ENCODE measurements around the gene VPS13D. TPM values are rescaled to one million over a fixed set of nuclear protein-coding genes. Genes with fewer than 3 reads are reported as not detected.
"Not testable (repeated sequence)": the region's sequence is repeated elsewhere in the genome, so short reads cannot be mapped to it uniquely, and the experiment has no call there.

Gene VPS13D
- total and polyA plus RNA-seq, 4 donors = 38.5 to 72.2 (median 46.0) TPM

GRCh38 chr1:12464045-12464461, 234.2 kb downstream of the VPS13D start:
- no peak for DNase-seq (ENCODE audit: low read depth in 4 of 6, low spot score in 6 of 6)
- no CpG with 5 or more reads among the region's 3 CpGs for WGBS (ENCODE audit: insufficient coverage)

DNA sequence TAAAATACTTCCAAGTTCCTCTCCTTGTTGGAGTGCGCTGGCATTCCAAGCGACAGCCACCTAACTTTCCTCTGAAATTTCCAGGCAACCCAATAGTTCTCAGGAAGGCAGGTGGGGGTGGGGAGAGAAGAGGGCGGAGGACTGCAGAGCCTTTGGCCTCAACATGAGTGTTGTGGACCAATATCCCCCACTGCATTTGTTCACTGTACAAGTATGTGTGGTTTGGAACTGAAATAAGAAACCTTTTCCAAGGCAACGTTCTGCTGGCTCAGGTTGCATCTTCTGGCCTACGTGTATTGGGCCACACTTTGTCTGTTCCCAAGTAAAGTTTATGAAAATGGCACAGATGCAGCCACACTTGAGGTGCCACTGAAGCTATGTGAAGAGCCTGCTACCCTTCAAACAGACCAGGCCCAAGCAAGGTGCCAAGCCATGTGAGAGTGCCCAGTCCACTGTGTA, 234.8 kb downstream of the VPS13D start:
- H3K27ac ChIP-seq (ENCODE audit: low read depth, low read length) = peak overlapping the region; percentile 64
- no peak overlapping the region for H3K4me3 ChIP-seq (ENCODE audit: low read depth, low read length)
- no peaks in the 10 kb centered on the region for H3K9me3 ChIP-seq (ENCODE audit: control insufficient read depth, insufficient read depth, low read length)
- 31% methylated on average over 2 of the region's 5 CpGs for WGBS (ENCODE audit: insufficient coverage)
- peak in 1 of 6 donors; percentile 56 for DNase-seq (ENCODE audit: low read depth in 4 of 6, low spot score in 6 of 6)
- peaks cover 13% of the 10 kb centered on the region for H3K4me1 ChIP-seq (ENCODE audit: control insufficient read depth, insufficient read depth, low read length)
- peaks cover 2% of the 10 kb centered on the region for H3K36me3 ChIP-seq (ENCODE audit: control insufficient read depth, insufficient read depth, low read length)
- H3K27me3 ChIP-seq (ENCODE audit: control insufficient read depth, insufficient read depth, low read length) = no peaks in the 10 kb centered on the region

More at GRCh38 chr1:12464045-12464461, 234.2 kb downstream of the VPS13D start:
- Histone ChIP-seq H3K36me3 (ENCODE audit: control insufficient read depth, insufficient read depth, low read length) (peaks cover 2% of the 10 kb centered on the region), H3K9me3 (ENCODE audit: control insufficient read depth, insufficient read depth, low read length) (no peaks in the 10 kb centered on the region), H3K4me1 (ENCODE audit: control insufficient read depth, insufficient read depth, low read length) (peaks cover 13% of the 10 kb centered on the region), H3K27ac (ENCODE audit: low read depth, low read length) (peak overlapping the region; percentile 64), H3K4me3 (ENCODE audit: low read depth, low read length) (no peak overlapping the region), H3K27me3 (ENCODE audit: control insufficient read depth, insufficient read depth, low read length) (no peaks in the 10 kb centered on the region)

DNA sequence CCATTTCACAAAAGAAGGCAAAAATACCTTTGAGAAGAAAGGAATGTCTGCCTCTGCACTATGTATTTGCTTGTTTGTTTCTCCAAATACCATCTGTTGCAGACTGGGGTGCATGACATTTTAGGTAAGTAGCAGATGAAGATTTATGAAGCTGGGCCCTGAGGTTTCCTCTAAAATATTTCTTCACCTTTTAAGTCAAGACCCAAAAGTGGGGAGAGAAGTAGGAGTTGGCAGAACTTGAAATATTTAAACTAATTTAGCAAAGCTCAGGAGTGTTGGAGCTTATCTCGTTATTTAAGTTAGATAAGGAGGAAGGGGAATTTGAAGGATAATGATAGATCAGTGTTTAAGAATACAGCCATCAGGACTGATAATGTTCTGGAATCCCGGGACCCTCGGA, 235.3 kb downstream of the VPS13D start:
- peaks cover 12% of the 10 kb centered on the region for H3K4me1 ChIP-seq (ENCODE audit: control insufficient read depth, insufficient read depth, low read length)
- 89% methylated on average over 1 of the region's 3 CpGs for WGBS (ENCODE audit: insufficient coverage)

GRCh38 chr1:12466816-12467215, 237.0 kb downstream of the VPS13D start:
- WGBS (ENCODE audit: insufficient coverage) = 100% methylated on average over 1 of the region's 5 CpGs
- H3K4me1 ChIP-seq (ENCODE audit: control insufficient read depth, insufficient read depth, low read length) = peaks cover 6% of the 10 kb centered on the region
- no peak overlapping the region for H3K27ac ChIP-seq (ENCODE audit: low read depth, low read length)

More for the DNA sequence above, 235.3 kb downstream of the VPS13D start:
- no peaks in the 10 kb centered on the region for H3K27me3 ChIP-seq (ENCODE audit: control insufficient read depth, insufficient read depth, low read length)
- H3K36me3 ChIP-seq (ENCODE audit: control insufficient read depth, insufficient read depth, low read length) = peaks cover 1% of the 10 kb centered on the region
- no peak for DNase-seq (ENCODE audit: low read depth in 4 of 6, low spot score in 6 of 6)
- no peaks in the 10 kb centered on the region for H3K9me3 ChIP-seq (ENCODE audit: control insufficient read depth, insufficient read depth, low read length)
- peak overlapping the region; percentile 64 for H3K27ac ChIP-seq (ENCODE audit: low read depth, low read length)
- no peak overlapping the region for H3K4me3 ChIP-seq (ENCODE audit: low read depth, low read length)

GRCh38 chr1:12467570-12468286, 237.9 kb downstream of the VPS13D start:
- DNase-seq (ENCODE audit: low read depth in 4 of 6, low spot score in 6 of 6) = no peak
- H3K36me3 ChIP-seq (ENCODE audit: control insufficient read depth, insufficient read depth, low read length) = no peaks in the 10 kb centered on the region
- H3K27me3 ChIP-seq (ENCODE audit: control insufficient read depth, insufficient read depth, low read length) = no peaks in the 10 kb centered on the region
- H3K9me3 ChIP-seq (ENCODE audit: control insufficient read depth, insufficient read depth, low read length) = no peaks in the 10 kb centered on the region
- H3K4me3 ChIP-seq (ENCODE audit: low read depth, low read length) = no peak overlapping the region
- H3K4me1 ChIP-seq (ENCODE audit: control insufficient read depth, insufficient read depth, low read length) = peaks cover under 1% of the 10 kb centered on the region
- no peak overlapping the region for H3K27ac ChIP-seq (ENCODE audit: low read depth, low read length)
- no CpG with 5 or more reads among the region's 6 CpGs for WGBS (ENCODE audit: insufficient coverage)

More at GRCh38 chr1:12466816-12467215, 237.0 kb downstream of the VPS13D start:
- Histone ChIP-seq H3K9me3 (ENCODE audit: control insufficient read depth, insufficient read depth, low read length) (no peaks in the 10 kb centered on the region), H3K27me3 (ENCODE audit: control insufficient read depth, insufficient read depth, low read length) (no peaks in the 10 kb centered on the region), H3K36me3 (ENCODE audit: control insufficient read depth, insufficient read depth, low read length) (no peaks in the 10 kb centered on the region), H3K4me3 (ENCODE audit: low read depth, low read length) (no peak overlapping the region)
- DNase-seq (ENCODE audit: low read depth in 4 of 6, low spot score in 6 of 6) = no peak

DNA sequence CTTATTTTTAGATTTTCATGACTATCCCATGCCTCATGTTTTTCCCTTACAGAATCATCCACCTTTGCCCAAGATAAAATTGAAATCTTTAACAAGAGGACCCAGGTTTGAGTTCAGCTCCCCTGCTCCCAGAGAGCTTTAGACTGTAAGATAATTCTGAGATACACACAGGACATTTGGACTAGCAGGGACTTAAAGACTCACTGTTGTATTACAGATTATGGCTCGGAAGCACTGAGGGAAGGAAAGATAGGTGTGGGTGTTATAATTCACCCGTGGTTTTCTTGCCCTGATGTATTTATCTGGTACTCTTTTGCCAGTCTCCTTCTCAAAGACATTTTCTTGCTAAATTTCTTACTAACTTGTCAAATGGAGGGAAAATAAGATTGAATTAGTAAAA, 238.5 kb downstream of the VPS13D start:
- no peak for DNase-seq (ENCODE audit: low read depth in 4 of 6, low spot score in 6 of 6)
- Histone ChIP-seq H3K36me3 (ENCODE audit: control insufficient read depth, insufficient read depth, low read length) (no peaks in the 10 kb centered on the region), H3K4me3 (ENCODE audit: low read depth, low read length) (no peak overlapping the region), H3K9me3 (ENCODE audit: control insufficient read depth, insufficient read depth, low read length) (no peaks in the 10 kb centered on the region), H3K4me1 (ENCODE audit: control insufficient read depth, insufficient read depth, low read length) (no peaks in the 10 kb centered on the region), H3K27ac (ENCODE audit: low read depth, low read length) (peak overlapping the region; percentile 4), H3K27me3 (ENCODE audit: control insufficient read depth, insufficient read depth, low read length) (no peaks in the 10 kb centered on the region)
- no CpG with 5 or more reads among the region's 2 CpGs for WGBS (ENCODE audit: insufficient coverage)

DNA sequence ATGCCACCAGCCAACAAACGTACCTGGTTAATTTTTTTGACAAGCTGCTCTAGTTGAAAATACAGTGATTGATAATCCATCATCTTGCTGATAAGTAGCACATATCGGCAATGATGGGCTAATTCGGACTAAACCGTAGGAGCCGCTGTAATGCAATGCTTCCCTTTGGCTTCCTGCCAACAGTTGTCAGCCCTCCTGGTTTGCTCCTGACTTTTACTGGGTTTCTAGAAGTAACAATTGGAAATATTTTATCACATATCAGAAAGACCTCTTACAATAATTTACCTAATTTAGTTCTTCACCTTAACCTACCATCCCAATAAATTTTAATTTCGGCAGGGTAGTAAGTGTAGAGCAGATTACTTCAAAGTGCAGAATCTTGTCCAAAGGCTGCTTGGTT, 239.7 kb downstream of the VPS13D start:
- H3K36me3 ChIP-seq (ENCODE audit: control insufficient read depth, insufficient read depth, low read length) = no peaks in the 10 kb centered on the region
- peak overlapping the region; percentile 70 for H3K27ac ChIP-seq (ENCODE audit: low read depth, low read length)
- DNase-seq (ENCODE audit: low read depth in 4 of 6, low spot score in 6 of 6) = peak in 1 of 6 donors; percentile 72
- peaks cover 4% of the 10 kb centered on the region for H3K4me1 ChIP-seq (ENCODE audit: control insufficient read depth, insufficient read depth, low read length)
- H3K27me3 ChIP-seq (ENCODE audit: control insufficient read depth, insufficient read depth, low read length) = no peaks in the 10 kb centered on the region
- no peak overlapping the region for H3K4me3 ChIP-seq (ENCODE audit: low read depth, low read length)
- H3K9me3 ChIP-seq (ENCODE audit: control insufficient read depth, insufficient read depth, low read length) = no peaks in the 10 kb centered on the region
- WGBS (ENCODE audit: insufficient coverage) = 20% methylated on average over 4 of the region's 6 CpGs

- peak overlapping the region; percentile 70 for H3K27ac ChIP-seq (ENCODE audit: low read depth, low read length)
- no CpG with 5 or more reads among the region's 4 CpGs for WGBS (ENCODE audit: insufficient coverage)
- no peaks in the 10 kb centered on the region for H3K36me3 ChIP-seq (ENCODE audit: control insufficient read depth, insufficient read depth, low read length)
- no peaks in the 10 kb centered on the region for H3K9me3 ChIP-seq (ENCODE audit: control insufficient read depth, insufficient read depth, low read length)
- no peaks in the 10 kb centered on the region for H3K27me3 ChIP-seq (ENCODE audit: control insufficient read depth, insufficient read depth, low read length)
- no peak for DNase-seq (ENCODE audit: low read depth in 4 of 6, low spot score in 6 of 6)
- H3K4me1 ChIP-seq (ENCODE audit: control insufficient read depth, insufficient read depth, low read length) = peaks cover 5% of the 10 kb centered on the region
- H3K4me3 ChIP-seq (ENCODE audit: low read depth, low read length) = no peak overlapping the region
Observed at GRCh38 chr1:12469990-12470389, 240.2 kb downstream of the VPS13D start.

GRCh38 chr1:12470916-12471315, 241.1 kb downstream of the VPS13D start:
- H3K4me3 ChIP-seq (ENCODE audit: low read depth, low read length); H3K36me3 ChIP-seq (ENCODE audit: control insufficient read depth, insufficient read depth, low read length); H3K27me3 ChIP-seq (ENCODE audit: control insufficient read depth, insufficient read depth, low read length); H3K4me1 ChIP-seq (ENCODE audit: control insufficient read depth, insufficient read depth, low read length); H3K9me3 ChIP-seq (ENCODE audit: control insufficient read depth, insufficient read depth, low read length); DNase-seq (ENCODE audit: low read depth in 4 of 6, low spot score in 6 of 6): not testable (repeated sequence)
- H3K27ac ChIP-seq (ENCODE audit: low read depth, low read length) = peak overlapping the region; percentile 0
- WGBS (ENCODE audit: insufficient coverage) = 100% methylated on average over 3 of the region's 3 CpGs
